GM04504 (cell line): ENCODE data around the gene IGLL5.

Experiments
- DNase-seq: peaks from one replicate; pipeline ENCODE4 v3.0.0-alpha.2; 2012; ENCODE audit warnings: low read depth

Gene IGLL5

GRCh38 chr22:22938672-22939587 lies 51.3 kb downstream of the IGLL5 start:
- no peak for DNase-seq

- no peak for DNase-seq
Observed at GRCh38 chr22:22939588-22940368, 52.2 kb downstream of the IGLL5 start.

DNA sequence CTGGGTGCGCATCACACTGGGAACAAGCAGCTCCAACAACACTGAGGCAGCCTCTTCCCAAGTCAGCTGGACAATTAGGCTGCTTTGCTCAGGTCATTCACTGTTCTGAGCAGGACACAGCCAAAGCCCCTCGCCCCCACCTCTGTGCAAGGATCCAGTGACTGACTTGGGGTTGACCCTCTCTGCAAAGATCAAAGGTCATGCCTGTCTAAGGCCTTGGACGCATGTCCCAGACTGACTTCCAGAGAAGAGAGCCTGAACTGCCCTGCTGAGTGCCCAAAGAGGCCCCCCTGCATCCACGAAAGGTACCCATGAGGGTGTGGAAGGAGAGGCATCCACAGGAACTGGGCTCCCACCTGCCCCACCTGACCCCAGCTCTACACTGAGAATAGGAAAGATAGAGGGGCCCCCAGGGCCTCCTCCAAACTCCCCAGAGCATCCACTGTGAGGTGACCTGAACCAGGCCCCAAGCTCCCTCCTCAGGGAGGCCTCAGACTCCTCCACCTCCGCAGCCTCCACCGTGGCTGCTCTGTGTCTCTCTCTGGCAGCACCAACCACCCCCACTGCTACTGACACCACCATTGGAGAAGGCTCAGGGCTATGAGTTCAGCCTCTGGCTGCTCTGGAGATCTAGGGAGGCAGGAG lies 53.5 kb downstream of the IGLL5 start:
- DNase-seq, result no peak

- no peak for DNase-seq
Observed at GRCh38 chr22:22941831-22942510, 54.4 kb downstream of the IGLL5 start.

DNA sequence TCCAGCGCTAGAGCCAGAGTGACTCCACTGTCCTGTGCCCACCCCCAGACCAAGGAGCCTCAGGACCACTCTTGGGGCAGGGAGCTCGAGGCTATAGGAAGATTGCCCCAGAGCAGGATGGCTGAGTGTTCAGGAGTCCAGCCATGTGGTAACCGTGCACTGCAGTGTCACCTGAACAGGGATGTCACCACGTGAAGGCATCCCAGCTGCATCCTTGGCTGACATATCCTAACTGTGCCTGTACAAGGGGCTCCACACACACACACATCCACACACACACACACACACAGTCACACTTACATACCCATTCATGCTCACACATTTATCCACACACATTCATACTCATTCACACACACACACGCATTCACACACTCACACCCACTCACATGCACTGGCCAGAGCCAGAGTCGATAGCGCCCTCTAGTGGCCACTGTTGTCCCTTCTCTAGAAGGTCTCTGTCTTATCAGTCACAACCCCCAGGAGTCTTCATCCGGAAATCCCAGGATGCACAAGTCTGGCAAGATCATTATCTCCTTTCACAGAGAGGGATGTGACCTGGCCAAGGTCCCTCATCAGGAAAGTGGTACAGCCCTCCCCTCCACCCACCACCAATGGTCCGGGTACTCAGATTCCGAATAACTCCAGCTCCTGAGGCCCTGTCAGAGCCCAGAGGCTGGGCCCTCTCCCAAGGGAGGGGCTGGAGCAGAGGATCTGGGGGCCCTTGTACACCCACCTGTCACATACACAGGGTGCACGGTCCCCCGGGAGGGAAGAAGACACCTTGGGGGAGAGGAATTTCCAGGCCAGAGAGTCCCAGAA lies 55.1 kb downstream of the IGLL5 start:
- peak; percentile 10 for DNase-seq

DNA sequence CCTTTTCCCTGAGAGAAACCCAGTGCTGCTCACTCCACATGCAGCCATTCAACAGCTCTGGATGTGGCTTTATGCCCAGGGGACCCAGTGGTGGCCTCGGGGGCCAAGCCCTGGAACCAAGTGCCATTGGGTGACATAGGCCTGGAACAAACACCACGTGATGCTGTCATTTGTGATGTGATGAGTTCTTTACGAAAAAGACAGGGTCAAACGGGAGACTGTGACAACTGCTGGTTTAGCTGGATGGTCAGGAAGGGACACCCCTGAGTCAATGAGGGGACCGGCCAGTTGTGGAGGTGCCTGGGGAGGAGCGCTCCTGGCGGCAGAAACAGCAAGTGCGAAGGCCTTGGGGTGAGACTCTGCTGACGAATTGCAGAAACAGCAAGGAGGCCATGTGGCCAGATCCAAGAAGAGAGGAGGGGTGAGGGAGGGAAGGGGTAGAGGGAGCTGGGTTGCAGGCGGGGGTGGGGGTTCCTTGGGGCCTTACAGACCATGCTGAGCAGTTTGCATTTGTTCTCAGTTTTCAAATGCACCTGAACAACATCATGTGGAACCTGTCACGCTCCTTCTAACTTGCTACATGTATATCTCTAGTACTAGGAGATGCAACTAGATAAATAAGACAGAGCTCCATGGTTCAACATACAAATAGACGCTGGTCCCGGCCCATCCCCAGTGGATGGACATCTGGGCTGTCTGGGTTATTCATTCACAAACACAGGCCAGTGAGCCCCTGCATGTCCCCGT lies 56.1 kb downstream of the IGLL5 start:
- no peak for DNase-seq

GRCh38 chr22:22944268-22944985 lies 56.8 kb downstream of the IGLL5 start:
- no peak for DNase-seq

GRCh38 chr22:22945195-22945594 lies 57.6 kb downstream of the IGLL5 start:
- DNase-seq, result no peak
